ENCODE measurements around the gene HES6.

Gene HES6

DNA sequence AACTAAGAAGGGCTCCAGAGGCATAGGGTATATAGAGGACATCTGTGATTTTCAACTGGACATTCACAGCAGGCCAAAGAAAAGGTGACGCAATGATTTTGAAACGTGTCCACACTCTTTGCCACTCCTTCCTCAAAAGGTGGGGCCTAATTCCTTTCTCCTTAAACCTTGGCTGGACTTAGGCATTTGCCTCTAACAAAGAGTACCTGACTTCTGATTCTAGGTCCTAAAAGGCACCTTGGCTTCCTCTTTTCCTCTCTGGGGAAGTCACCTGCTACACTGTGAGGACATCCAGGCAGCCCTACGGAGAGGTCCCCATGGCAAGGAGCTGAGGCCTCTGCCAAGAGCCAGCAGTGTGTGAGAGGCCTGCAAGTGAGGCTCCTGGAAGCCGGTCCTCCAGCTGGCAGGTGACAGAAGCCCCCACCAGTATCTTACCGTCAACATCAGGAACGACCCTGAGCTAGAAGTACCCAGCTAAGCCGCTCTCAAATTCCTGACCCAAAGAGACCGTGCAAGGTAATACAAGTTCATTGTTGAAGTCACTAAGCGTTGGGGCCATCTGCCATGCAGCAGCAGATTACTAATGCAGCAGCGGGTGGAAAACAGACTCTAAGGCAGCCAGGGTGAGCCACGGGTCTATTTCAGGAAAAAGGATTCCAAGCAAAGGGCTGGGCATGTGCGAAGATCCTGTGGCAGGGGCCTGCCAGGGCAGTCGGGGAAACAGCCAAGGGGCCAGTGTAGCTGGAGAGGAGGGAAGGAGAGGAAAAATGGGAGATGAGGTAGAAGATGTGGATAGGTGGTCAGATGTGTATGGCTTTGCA, 7.4 kb upstream of the HES6 start:
- POLR2A ChIA-PET: no interaction called here
- CTCF ChIA-PET: no interaction called here
- no peak for TF ChIP-seq NFRKB (IDR thresholded peaks at IDR 0.05)
- TF ChIP-seq, protein P1, sequence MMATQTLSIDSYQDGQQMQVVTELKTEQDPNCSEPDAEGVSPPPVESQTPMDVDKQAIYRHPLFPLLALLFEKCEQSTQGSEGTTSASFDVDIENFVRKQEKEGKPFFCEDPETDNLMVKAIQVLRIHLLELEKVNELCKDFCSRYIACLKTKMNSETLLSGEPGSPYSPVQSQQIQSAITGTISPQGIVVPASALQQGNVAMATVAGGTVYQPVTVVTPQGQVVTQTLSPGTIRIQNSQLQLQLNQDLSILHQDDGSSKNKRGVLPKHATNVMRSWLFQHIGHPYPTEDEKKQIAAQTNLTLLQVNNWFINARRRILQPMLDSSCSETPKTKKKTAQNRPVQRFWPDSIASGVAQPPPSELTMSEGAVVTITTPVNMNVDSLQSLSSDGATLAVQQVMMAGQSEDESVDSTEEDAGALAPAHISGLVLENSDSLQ (IDR thresholded peaks at IDR 0.05): no peak
- no peak for TF ChIP-seq BHLHE40 (IDR thresholded peaks at IDR 0.05; ENCODE audit: borderline replicate concordance)
- TF ChIP-seq LEF1 (IDR thresholded peaks at IDR 0.05; ENCODE audit: borderline replicate concordance): no peak
- TF ChIP-seq FOXK2 (IDR thresholded peaks at IDR 0.05): no peak
- TF ChIP-seq SUZ12 (IDR thresholded peaks at IDR 0.05): no peak
- no peak for TF ChIP-seq L3MBTL2 (conservative IDR thresholded peaks at IDR 0.05)
- TF ChIP-seq ZNF384 (IDR thresholded peaks at IDR 0.05): no peak
- TF ChIP-seq SP1 (IDR thresholded peaks at IDR 0.05): no peak
- TF ChIP-seq ELF4 (IDR thresholded peaks at IDR 0.05): no peak
- no peak for TF ChIP-seq HDGF (IDR thresholded peaks at IDR 0.05; ENCODE audit: borderline replicate concordance)
- TF ChIP-seq TARDBP (IDR thresholded peaks at IDR 0.05): no peak
- TF ChIP-seq FOXM1 (IDR thresholded peaks at IDR 0.05; ENCODE audit: borderline replicate concordance): no peak
- TF ChIP-seq ARNT (IDR thresholded peaks at IDR 0.05): no peak
- no peak for TF ChIP-seq FOXA1 (IDR thresholded peaks at IDR 0.05)
- DNase-seq (ENCODE audit: extremely low spot score): no peak

DNA sequence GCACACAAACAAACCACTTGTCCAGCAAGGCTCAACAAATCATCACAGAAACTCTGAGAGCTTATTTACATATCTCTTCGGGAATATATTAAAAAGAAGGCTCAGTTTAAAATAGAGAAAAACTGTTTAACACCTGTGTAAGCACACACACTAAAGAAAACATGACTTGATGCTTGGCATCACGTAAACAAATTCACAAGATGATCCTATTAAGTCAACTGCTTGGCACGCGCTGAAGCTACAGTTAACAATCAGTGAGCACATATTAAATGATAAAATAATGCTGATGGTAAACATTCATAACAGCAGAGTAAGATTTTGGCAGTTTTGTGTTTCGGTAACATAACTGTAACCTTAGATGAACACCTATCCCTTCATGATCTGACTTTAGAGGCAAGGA, 4.3 kb upstream of the HES6 start:
- CTCF ChIA-PET: interaction anchor here (0.6 kb wide), 1 partner anchor 10 kb away, joined by 3 read pairs; no protein-coding TSS in a partner anchor
- POLR2A ChIA-PET: interaction anchor here (1.6 kb wide), 1 partner anchor 183 kb away, joined by 3 read pairs; the partner anchor contains the start of gene SCLY
- TF ChIP-seq TARDBP (IDR thresholded peaks at IDR 0.05): no peak
- TF ChIP-seq, protein P1 (IDR thresholded peaks at IDR 0.05): no peak
- TF ChIP-seq NFRKB (IDR thresholded peaks at IDR 0.05): no peak
- TF ChIP-seq ZNF384 (IDR thresholded peaks at IDR 0.05): no peak
- TF ChIP-seq SP1 (IDR thresholded peaks at IDR 0.05): no peak
- TF ChIP-seq FOXA1 (IDR thresholded peaks at IDR 0.05): no peak
- no peak for TF ChIP-seq CTBP1 (IDR thresholded peaks at IDR 0.05; ENCODE audit: borderline replicate concordance)
- no peak for TF ChIP-seq FOXK2 (IDR thresholded peaks at IDR 0.05)
- TF ChIP-seq L3MBTL2 (conservative IDR thresholded peaks at IDR 0.05): no peak
- TF ChIP-seq LEF1 (IDR thresholded peaks at IDR 0.05; ENCODE audit: borderline replicate concordance): no peak
- TF ChIP-seq ELF4 (IDR thresholded peaks at IDR 0.05): no peak
- no peak for TF ChIP-seq FOXM1 (IDR thresholded peaks at IDR 0.05; ENCODE audit: borderline replicate concordance)
- TF ChIP-seq ARNT (IDR thresholded peaks at IDR 0.05): no peak
- no peak for TF ChIP-seq SUZ12 (IDR thresholded peaks at IDR 0.05)
- TF ChIP-seq HDGF (IDR thresholded peaks at IDR 0.05; ENCODE audit: borderline replicate concordance): no peak
- DNase-seq (ENCODE audit: extremely low spot score): no peak

DNA sequence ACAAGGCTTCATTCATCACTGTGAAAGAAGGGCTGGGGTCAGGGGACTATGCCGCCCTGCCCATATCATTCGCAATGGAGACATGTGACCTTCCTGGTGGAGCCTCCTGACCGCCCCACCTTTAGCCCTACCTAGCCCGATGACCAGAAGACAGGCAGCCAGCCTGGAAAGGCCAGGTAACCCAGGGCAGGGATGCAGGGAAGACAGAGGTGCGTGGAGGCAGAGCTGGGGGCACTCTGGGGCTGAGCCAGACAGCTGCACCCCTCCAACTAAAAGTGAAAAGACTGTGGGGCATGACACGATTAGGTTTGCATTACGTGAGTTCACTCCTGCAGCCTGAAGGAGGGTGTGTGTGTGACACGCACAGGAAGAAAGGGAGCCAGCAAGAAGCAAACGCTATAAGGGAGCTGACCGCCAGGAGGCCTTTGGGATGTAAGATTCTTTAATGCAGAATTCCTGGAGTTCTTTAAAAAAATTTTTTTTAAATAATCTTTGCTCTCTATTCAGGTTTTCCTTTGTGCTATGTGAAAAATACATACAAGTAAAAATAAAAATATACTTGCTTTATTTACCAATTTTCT, 3.7 kb upstream of the HES6 start:
- POLR2A ChIA-PET: interaction anchor here (1.6 kb wide), 1 partner anchor 183 kb away, joined by 3 read pairs; the partner anchor contains the start of gene SCLY

DNA sequence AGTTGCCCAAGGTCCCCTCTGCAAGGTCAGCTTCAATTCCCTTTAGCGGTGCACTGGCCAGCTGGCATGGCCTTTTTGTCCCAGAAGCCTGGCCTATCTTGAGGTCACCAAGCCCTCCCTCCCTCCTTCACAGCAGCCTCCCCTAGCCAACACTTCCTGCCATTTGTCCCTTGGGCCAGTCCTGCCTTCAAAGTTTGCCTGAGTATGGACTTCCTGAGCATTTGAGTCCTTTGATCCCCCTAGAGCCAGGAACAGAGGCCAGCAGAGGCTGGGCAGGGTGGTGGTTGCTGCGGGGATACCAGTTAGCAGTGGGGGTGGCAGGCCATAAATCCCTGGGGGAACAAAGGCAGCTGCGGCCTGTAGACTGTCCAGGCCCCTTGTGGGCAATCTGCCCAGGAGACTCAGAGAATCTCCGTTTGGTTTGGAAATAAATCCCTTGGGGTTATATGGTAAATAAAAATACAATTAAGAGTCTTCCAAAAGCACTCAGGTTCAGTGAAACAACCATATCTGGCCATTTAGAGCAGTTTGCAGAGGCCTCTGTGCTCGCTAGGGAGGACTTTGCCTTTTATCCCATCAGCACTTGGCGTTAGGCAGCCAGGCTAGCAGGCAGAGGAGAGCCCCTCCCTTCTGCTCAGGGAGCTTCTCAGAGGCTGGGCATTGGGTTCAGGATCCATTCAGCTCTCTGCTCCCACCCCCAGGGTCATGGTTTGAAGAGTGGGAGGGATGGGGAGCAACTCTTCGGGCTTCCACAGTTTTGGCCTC, 3.1 kb upstream of the HES6 start:
- TF ChIP-seq SUZ12 (IDR thresholded peaks at IDR 0.05) (no peak), FOXK2 (IDR thresholded peaks at IDR 0.05) (no peak), ELF4 (IDR thresholded peaks at IDR 0.05) (no peak), NFRKB (IDR thresholded peaks at IDR 0.05) (no peak), BHLHE40 (IDR thresholded peaks at IDR 0.05; ENCODE audit: borderline replicate concordance) (no peak), ZNF384 (IDR thresholded peaks at IDR 0.05) (no peak), FOXM1 (IDR thresholded peaks at IDR 0.05; ENCODE audit: borderline replicate concordance) (no peak), LEF1 (IDR thresholded peaks at IDR 0.05; ENCODE audit: borderline replicate concordance) (no peak), CTBP1 (IDR thresholded peaks at IDR 0.05; ENCODE audit: borderline replicate concordance) (no peak), TARDBP (IDR thresholded peaks at IDR 0.05) (no peak)
- ChIA-PET CTCF (no interaction called here), POLR2A (interaction anchor here (0.6 kb wide), 1 partner anchor 9 kb away, joined by 3 read pairs; no protein-coding TSS in a partner anchor)
- no peak for DNase-seq (ENCODE audit: extremely low spot score)

More for the DNA sequence above, 3.7 kb upstream of the HES6 start:
- no peak for DNase-seq (ENCODE audit: extremely low spot score)
- TF ChIP-seq NFRKB (IDR thresholded peaks at IDR 0.05) (no peak), SUZ12 (IDR thresholded peaks at IDR 0.05) (no peak), FOXA1 (IDR thresholded peaks at IDR 0.05) (no peak), CTBP1 (IDR thresholded peaks at IDR 0.05; ENCODE audit: borderline replicate concordance) (no peak), TARDBP (IDR thresholded peaks at IDR 0.05) (no peak), FOXM1 (IDR thresholded peaks at IDR 0.05; ENCODE audit: borderline replicate concordance) (no peak), FOXK2 (IDR thresholded peaks at IDR 0.05) (no peak), BHLHE40 (IDR thresholded peaks at IDR 0.05; ENCODE audit: borderline replicate concordance) (no peak), HDGF (IDR thresholded peaks at IDR 0.05; ENCODE audit: borderline replicate concordance) (no peak), ZNF384 (IDR thresholded peaks at IDR 0.05) (no peak), L3MBTL2 (conservative IDR thresholded peaks at IDR 0.05) (no peak), SP1 (IDR thresholded peaks at IDR 0.05) (no peak), ELF4 (IDR thresholded peaks at IDR 0.05) (no peak), LEF1 (IDR thresholded peaks at IDR 0.05; ENCODE audit: borderline replicate concordance) (no peak)
- CTCF ChIA-PET: no interaction called here

DNA sequence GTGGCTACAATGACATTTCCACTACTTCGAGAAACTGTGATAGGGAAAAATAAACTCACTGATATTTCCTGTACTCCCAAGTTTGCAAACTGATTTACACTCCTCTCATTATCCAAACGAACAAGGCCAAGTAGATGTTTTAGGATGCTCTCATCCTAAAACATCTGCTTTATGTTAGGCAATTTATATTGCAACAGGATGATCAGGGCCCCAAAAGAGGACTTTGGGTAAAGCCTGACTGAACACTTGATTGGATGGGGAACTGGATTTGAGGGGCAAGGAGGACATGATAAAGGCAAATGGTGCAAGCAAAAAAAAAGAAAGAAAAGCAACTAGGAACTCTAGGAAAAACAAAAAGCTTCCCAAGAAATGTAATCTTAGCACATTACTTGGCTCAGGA, 2.1 kb upstream of the HES6 start:
- DNase-seq (ENCODE audit: extremely low spot score): no peak
- no peak for TF ChIP-seq FOXM1 (IDR thresholded peaks at IDR 0.05; ENCODE audit: borderline replicate concordance)
- TF ChIP-seq L3MBTL2 (conservative IDR thresholded peaks at IDR 0.05): no peak
- no peak for TF ChIP-seq TARDBP (IDR thresholded peaks at IDR 0.05)
- no peak for TF ChIP-seq CTBP1 (IDR thresholded peaks at IDR 0.05; ENCODE audit: borderline replicate concordance)
- no peak for TF ChIP-seq NFRKB (IDR thresholded peaks at IDR 0.05)
- TF ChIP-seq ARNT (IDR thresholded peaks at IDR 0.05): no peak
- TF ChIP-seq LEF1 (IDR thresholded peaks at IDR 0.05; ENCODE audit: borderline replicate concordance): no peak
- TF ChIP-seq FOXA1 (IDR thresholded peaks at IDR 0.05): no peak
- no peak for TF ChIP-seq FOXK2 (IDR thresholded peaks at IDR 0.05)
- no peak for TF ChIP-seq SUZ12 (IDR thresholded peaks at IDR 0.05)
- TF ChIP-seq BHLHE40 (IDR thresholded peaks at IDR 0.05; ENCODE audit: borderline replicate concordance): no peak
- no peak for TF ChIP-seq SP1 (IDR thresholded peaks at IDR 0.05)
- TF ChIP-seq, protein P1 (IDR thresholded peaks at IDR 0.05): no peak
- ChIA-PET CTCF (no interaction called here), POLR2A (interaction anchor here (0.6 kb wide), 1 partner anchor 8 kb away, joined by 3 read pairs; no protein-coding TSS in a partner anchor)

All from HEK293T (cell line).